ENCODE results near the gene PICK1.

DNA sequence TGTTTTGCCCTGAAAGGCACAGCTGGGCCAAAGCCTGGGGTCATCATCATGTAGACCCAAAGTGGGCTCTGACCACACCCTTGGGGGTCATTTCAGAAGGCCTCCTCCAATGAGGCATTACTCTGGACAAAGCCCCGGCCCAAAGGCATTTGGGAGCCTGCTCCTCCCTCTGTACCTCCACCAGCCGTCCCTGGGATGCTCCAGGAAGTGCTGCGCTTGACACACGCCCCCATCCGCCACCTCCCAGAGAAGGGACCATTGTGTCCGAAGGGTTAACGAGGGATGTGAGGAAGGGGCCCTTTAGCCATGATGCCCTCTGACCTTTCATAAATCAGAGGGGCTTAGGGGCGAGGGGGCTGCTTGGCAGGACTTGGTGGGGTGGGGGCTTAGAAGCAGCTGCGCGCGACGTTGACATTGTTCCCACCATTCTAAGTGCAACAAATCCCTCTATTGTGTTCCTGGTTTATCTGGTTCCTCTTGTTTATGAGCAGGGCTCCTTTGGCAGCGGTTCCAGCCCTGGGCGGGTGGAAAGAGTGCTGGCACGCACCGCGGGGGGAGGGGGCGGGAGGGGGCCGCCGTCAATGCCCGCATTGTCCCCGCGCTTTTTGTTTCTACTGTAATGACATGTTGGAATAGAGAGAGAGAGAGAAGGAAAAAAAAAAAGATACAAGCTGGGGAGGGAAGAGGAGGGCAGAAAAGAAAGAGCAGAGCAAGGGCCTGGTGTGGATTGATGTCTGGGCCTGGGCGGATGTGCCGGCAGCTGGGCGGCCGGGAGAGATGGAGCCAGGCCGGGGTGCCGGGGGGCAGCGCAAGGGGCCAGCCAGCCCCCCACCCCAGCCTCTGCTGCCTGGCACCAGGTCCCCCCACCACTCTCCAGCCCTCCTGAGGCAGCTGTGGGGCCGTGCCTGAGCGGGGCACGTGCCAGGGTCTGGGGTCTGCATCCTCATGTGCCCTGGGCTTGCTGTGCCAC is 40.7 kb upstream of the PICK1 start:
- TF ChIP-seq, protein P1, sequence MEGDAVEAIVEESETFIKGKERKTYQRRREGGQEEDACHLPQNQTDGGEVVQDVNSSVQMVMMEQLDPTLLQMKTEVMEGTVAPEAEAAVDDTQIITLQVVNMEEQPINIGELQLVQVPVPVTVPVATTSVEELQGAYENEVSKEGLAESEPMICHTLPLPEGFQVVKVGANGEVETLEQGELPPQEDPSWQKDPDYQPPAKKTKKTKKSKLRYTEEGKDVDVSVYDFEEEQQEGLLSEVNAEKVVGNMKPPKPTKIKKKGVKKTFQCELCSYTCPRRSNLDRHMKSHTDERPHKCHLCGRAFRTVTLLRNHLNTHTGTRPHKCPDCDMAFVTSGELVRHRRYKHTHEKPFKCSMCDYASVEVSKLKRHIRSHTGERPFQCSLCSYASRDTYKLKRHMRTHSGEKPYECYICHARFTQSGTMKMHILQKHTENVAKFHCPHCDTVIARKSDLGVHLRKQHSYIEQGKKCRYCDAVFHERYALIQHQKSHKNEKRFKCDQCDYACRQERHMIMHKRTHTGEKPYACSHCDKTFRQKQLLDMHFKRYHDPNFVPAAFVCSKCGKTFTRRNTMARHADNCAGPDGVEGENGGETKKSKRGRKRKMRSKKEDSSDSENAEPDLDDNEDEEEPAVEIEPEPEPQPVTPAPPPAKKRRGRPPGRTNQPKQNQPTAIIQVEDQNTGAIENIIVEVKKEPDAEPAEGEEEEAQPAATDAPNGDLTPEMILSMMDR (conservative IDR thresholded peaks at IDR 0.05) = no peak
- TF ChIP-seq ZFX (IDR thresholded peaks at IDR 0.05) = peak; percentile 66; the same call in 1 of the 2 replicates
